Skeletal muscle cell (primary cell): ENCODE measurements around the gene GALNT12.

Source experiments
- DNase-seq: peaks from one replicate; pipeline ENCODE4 v3.0.0-alpha.2; 2010; ENCODE audit warnings: low read depth
- H3K4me3 ChIP-seq: 2 replicates; pipeline ENCODE4 v1.5.1; 2011; ENCODE audit warnings: low read depth, mild to moderate bottlenecking, control low read depth, low read length, moderate library complexity

GALNT12 gene

GRCh38 chr9:98849563-98849962 is 42.1 kb downstream of the GALNT12 start:
- no peak for DNase-seq
- no peak overlapping the region for H3K4me3 ChIP-seq

GRCh38 chr9:98850851-98851729 is 43.6 kb downstream of the GALNT12 start:
- no peak for DNase-seq
- H3K4me3 ChIP-seq = no peak overlapping the region

GRCh38 chr9:98851730-98852459 is 44.4 kb downstream of the GALNT12 start:
- H3K4me3 ChIP-seq = no peak overlapping the region
- DNase-seq = no peak

GRCh38 chr9:98852460-98852734 is 44.9 kb downstream of the GALNT12 start:
- no peak for DNase-seq
- no peak overlapping the region for H3K4me3 ChIP-seq

GRCh38 chr9:98852961-98853360 is 45.5 kb downstream of the GALNT12 start:
- H3K4me3 ChIP-seq = no peak overlapping the region
- DNase-seq = no peak

GRCh38 chr9:98854266-98854665 is 46.8 kb downstream of the GALNT12 start:
- DNase-seq = no peak
- H3K4me3 ChIP-seq = no peak overlapping the region

GRCh38 chr9:98855592-98855991 is 48.1 kb downstream of the GALNT12 start:
- H3K4me3 ChIP-seq = no peak overlapping the region
- DNase-seq = no peak

- H3K4me3 ChIP-seq = no peak overlapping the region
- no peak for DNase-seq
Measured at GRCh38 chr9:98856982-98857381, 49.5 kb downstream of the GALNT12 start.

- no peak for DNase-seq
Measured at GRCh38 chr9:98859941-98860340, 52.5 kb downstream of the GALNT12 start.

GRCh38 chr9:98860871-98861293 is 53.4 kb downstream of the GALNT12 start:
- no peak overlapping the region for H3K4me3 ChIP-seq

More at GRCh38 chr9:98859941-98860340, 52.5 kb downstream of the GALNT12 start:
- no peak overlapping the region for H3K4me3 ChIP-seq

GRCh38 chr9:98861781-98862504 is 54.5 kb downstream of the GALNT12 start:
- DNase-seq = peak; percentile 99
- no peak overlapping the region for H3K4me3 ChIP-seq

More at GRCh38 chr9:98860871-98861293, 53.4 kb downstream of the GALNT12 start:
- peak; percentile 82 for DNase-seq

- no peak for DNase-seq
- no peak overlapping the region for H3K4me3 ChIP-seq
Measured at GRCh38 chr9:98862936-98863335, 55.5 kb downstream of the GALNT12 start.

- no peak overlapping the region for H3K4me3 ChIP-seq
- peak; percentile 67 for DNase-seq
Measured at GRCh38 chr9:98864281-98865174, 57.1 kb downstream of the GALNT12 start.

- H3K4me3 ChIP-seq = no peak overlapping the region
- no peak for DNase-seq
Measured at GRCh38 chr9:98865284-98865875, 57.9 kb downstream of the GALNT12 start.

GRCh38 chr9:98866435-98867102 is 59.1 kb downstream of the GALNT12 start:
- no peak for DNase-seq
- H3K4me3 ChIP-seq = no peak overlapping the region

GRCh38 chr9:98867103-98867428 is 59.6 kb downstream of the GALNT12 start:
- H3K4me3 ChIP-seq = no peak overlapping the region
- DNase-seq = no peak

GRCh38 chr9:98867429-98868168 is 60.1 kb downstream of the GALNT12 start:
- DNase-seq = peak; percentile 91
- no peak overlapping the region for H3K4me3 ChIP-seq
